Liver (tissue), 9 donors: ENCODE measurements around the gene FNBP1. TPM values are rescaled to one million over a fixed set of nuclear protein-coding genes. Genes with fewer than 3 reads are reported as not detected.
A peak's percentile ranks its signal among the peaks of the same experiment; 100 is the strongest.

Experiments used
- DNase-seq: peaks from one replicate; pipeline ENCODE4 v3.0.0-alpha.2; 2017; ENCODE audit warnings: low spot score
- H3K27ac ChIP-seq, 2 donors: one replicate each; pipeline ENCODE4 v1.7.0; 2013; ENCODE audit warnings: inconsistent platforms in 2 of 2, low read length in 2 of 2, control low read depth in 1 of 2, low read depth in 1 of 2, mild to moderate bottlenecking in 1 of 2
- H3K27me3 ChIP-seq, 4 donors: one replicate each; pipeline versions ENCODE4 v1.6.1 to v1.7.0; 2013; ENCODE audit warnings: low read length in 3 of 4, inconsistent platforms in 1 of 4, mild to moderate bottlenecking in 1 of 4, moderate library complexity in 1 of 4; ENCODE audit not compliant: control insufficient read depth in 4 of 4, insufficient read depth in 4 of 4
- H3K36me3 ChIP-seq, 4 donors: one replicate each; pipeline versions ENCODE4 v1.6.1 to v1.7.0; 2013; ENCODE audit warnings: low read length in 3 of 4, mild to moderate bottlenecking in 3 of 4, low read depth in 1 of 4, moderate library complexity in 1 of 4; ENCODE audit not compliant: control insufficient read depth in 4 of 4, insufficient read depth in 3 of 4
- H3K4me1 ChIP-seq, 4 donors: one replicate each; pipeline versions ENCODE4 v1.6.1 to v1.7.0; 2013; ENCODE audit warnings: low read length in 3 of 4, mild to moderate bottlenecking in 3 of 4, moderate library complexity in 1 of 4; ENCODE audit not compliant: control insufficient read depth in 4 of 4, insufficient read depth in 4 of 4
- H3K4me3 ChIP-seq, 3 donors: one replicate each; pipeline versions ENCODE4 v1.6.1 to v1.7.0; 2013; ENCODE audit warnings: low read length in 3 of 3, control low read depth in 1 of 3, low read depth in 1 of 3, mild to moderate bottlenecking in 1 of 3
- H3K9ac ChIP-seq, 2 donors: one replicate each; pipeline ENCODE4 v1.7.0; 2013; ENCODE audit warnings: low read length in 2 of 2, mild to moderate bottlenecking in 2 of 2, moderate library complexity in 2 of 2, control low read depth in 1 of 2, low read depth in 1 of 2
- H3K9me3 ChIP-seq, 4 donors: one replicate each; pipeline versions ENCODE4 v1.6.1 to v1.7.0; 2013; ENCODE audit warnings: low read length in 3 of 4; ENCODE audit not compliant: control insufficient read depth in 4 of 4
- EGR1 ChIP-seq, 2 donors: IDR thresholded peaks; 2 replicates each; pipeline ENCODE4 v1.6.1; 2016 to 2018; ENCODE audit warnings: antibody characterized with exemption in 2 of 2, low read depth in 2 of 2
- FOXA2 ChIP-seq: IDR thresholded peaks from 2 replicates; pipeline ENCODE4 v1.6.1; 2016; ENCODE audit warnings: antibody characterized with exemption
- GABPA ChIP-seq, 2 donors: IDR thresholded peaks in 1 of 2; conservative IDR thresholded peaks in 1 of 2; 2 replicates each; pipeline ENCODE4 v1.6.1; 2016; ENCODE audit warnings: antibody characterized with exemption in 2 of 2, mild to moderate bottlenecking in 1 of 2, moderate library complexity in 1 of 2
- HNF4A ChIP-seq, 2 donors: conservative IDR thresholded peaks; 2 replicates each; pipeline ENCODE4 v1.6.1; 2016; ENCODE audit warnings: antibody characterized with exemption in 2 of 2, mild to moderate bottlenecking in 2 of 2
- JUND ChIP-seq, 2 donors: IDR thresholded peaks; 2 replicates each; pipeline ENCODE4 v1.6.1; 2016; ENCODE audit warnings: antibody characterized with exemption in 2 of 2
- NR2F2 ChIP-seq: IDR thresholded peaks from 2 replicates; pipeline ENCODE4 v1.6.1; 2016; ENCODE audit warnings: antibody characterized with exemption
- RAD21 ChIP-seq, 2 donors: IDR thresholded peaks; 2 replicates each; pipeline ENCODE4 v1.6.1; 2016; ENCODE audit warnings: antibody characterized with exemption in 2 of 2, mild to moderate bottlenecking in 2 of 2
- RXRA ChIP-seq, 2 donors: IDR thresholded peaks; 2 replicates each; pipeline ENCODE4 v1.6.1; 2017 to 2018; ENCODE audit warnings: antibody characterized with exemption in 2 of 2, mild to moderate bottlenecking in 1 of 2
- SP1 ChIP-seq: IDR thresholded peaks from 2 replicates; pipeline ENCODE4 v1.6.1; 2018; ENCODE audit warnings: antibody characterized with exemption, mild to moderate bottlenecking
- TAF1 ChIP-seq: conservative IDR thresholded peaks from 2 replicates; pipeline ENCODE4 v1.6.1; 2016; ENCODE audit warnings: antibody characterized with exemption, mild to moderate bottlenecking
- YY1 ChIP-seq: IDR thresholded peaks from 2 replicates; pipeline ENCODE4 v1.6.1; 2016; ENCODE audit warnings: antibody characterized with exemption, mild to moderate bottlenecking
- WGBS: extraction: QIAGEN DNeasy Blood & Tissue Kit; methylation state at CpG from one replicate; pipeline ENCODE4 v1.1.7; 2013; 5-methylcytosine and 5-hydroxymethylcytosine counted together
- polyA plus RNA-seq, 2 donors: library from polyadenylated mRNA; stranded (reverse) in 1 of 2; unstranded in 1 of 2; fragments of 200-250 nt in 1 of 2; fragments of >200 nt in 1 of 2; fragmentation: Nextera tagmentation in 1 of 2; extraction: Ambion mirVana in 1 of 2; gene quantifications; one replicate each; pipeline versions ENCODE4 v1.2.1 to v1.2.3, GENCODE V29; 2013 to 2015
- total RNA-seq, 2 donors: library from RNA; depleted of rRNA; stranded (reverse); fragments of >200 nt; gene quantifications; one replicate each; pipeline ENCODE4 v1.2.3, GENCODE V29; 2014
- TF ChIP-seq, protein P1 (sequence below): IDR thresholded peaks from 2 replicates; pipeline ENCODE4 v1.6.1; 2016; ENCODE audit warnings: antibody characterized with exemption, mild to moderate bottlenecking
- TF ChIP-seq, protein P2 (sequence below): IDR thresholded peaks from 2 replicates; pipeline ENCODE4 v1.6.1; 2016; ENCODE audit warnings: antibody characterized with exemption
- TF ChIP-seq, protein P3 (sequence below): IDR thresholded peaks from 2 replicates; pipeline ENCODE4 v1.6.1; 2016; ENCODE audit warnings: antibody characterized with exemption
- TF ChIP-seq, protein P4 (sequence below): fragments of 150-350 bp; IDR thresholded peaks from 2 replicates; pipeline ENCODE4 v1.5.1; 2017; ENCODE audit warnings: improper control_type of control experiment, low read depth, low read length; ENCODE audit not compliant: missing input control
- donor health status: healthy.
- donor health status: healthy.
- donor health status: healthy.
- donor health status: healthy.
- donor health status: healthy.

Gene FNBP1
- total and polyA plus RNA-seq, 4 donors: 6.6 to 15.6 (median 12.3) TPM

DNA sequence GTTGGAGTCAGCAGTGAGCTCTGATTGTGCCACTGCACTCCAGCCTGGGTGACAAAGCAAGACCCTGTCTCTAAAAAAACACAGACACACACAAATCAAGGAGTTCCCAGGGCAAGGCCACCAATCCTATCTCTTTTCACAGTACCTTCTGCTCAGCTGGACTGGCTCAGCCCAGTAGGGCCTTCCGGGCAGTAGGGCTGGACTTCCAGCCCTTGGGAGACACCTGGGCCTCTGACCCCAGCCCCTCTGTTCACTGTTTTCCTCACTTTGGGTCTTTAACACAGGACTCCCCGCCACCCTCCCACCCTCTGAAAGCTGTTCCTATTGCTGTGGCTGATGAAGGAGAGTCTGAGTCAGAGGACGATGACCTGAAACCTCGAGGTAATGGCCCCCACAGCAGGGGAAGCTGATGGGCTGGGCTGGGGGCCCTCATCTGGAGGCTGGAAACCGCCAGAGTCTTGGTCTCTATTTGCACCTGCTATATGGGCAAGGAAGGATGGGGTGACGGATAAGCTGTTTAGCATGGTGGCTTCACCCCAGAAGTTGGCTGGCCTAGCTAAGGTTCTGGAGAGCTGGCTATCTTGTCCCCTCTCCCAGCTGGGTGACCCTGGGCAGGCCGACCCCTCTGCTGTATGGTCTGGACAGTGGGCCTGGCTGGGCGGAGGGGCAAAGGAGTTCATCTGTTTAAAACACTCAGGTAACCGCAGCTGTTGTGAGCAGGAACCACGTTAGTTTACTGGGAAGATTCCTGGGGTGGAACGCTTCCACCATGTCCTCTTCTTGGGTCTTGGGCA is 182.1 kb downstream of the FNBP1 start:
- Histone ChIP-seq H3K27me3 (no peaks in the 10 kb centered on the region), H3K27ac (no peak overlapping the region), H3K4me3 (no peak overlapping the region), H3K36me3 (peaks cover 13 to 55% (median 25%) of the 10 kb centered on the region in 4 donors), H3K4me1 (peaks cover 0 to 3% (median 0%) of the 10 kb centered on the region in 4 donors), H3K9ac (no peak overlapping the region), H3K9me3 (no peaks in the 10 kb centered on the region)
- peak; percentile 32 for DNase-seq
- TF ChIP-seq SP1: no peak
- no peak for TF ChIP-seq EGR1 (IDR thresholded peaks at IDR 0.05; ENCODE audit: low read depth in 2 of 2)
- no peak for TF ChIP-seq YY1
- no peak for TF ChIP-seq NR2F2
- WGBS: 75% methylated on average over 11 of the region's 11 CpGs

DNA sequence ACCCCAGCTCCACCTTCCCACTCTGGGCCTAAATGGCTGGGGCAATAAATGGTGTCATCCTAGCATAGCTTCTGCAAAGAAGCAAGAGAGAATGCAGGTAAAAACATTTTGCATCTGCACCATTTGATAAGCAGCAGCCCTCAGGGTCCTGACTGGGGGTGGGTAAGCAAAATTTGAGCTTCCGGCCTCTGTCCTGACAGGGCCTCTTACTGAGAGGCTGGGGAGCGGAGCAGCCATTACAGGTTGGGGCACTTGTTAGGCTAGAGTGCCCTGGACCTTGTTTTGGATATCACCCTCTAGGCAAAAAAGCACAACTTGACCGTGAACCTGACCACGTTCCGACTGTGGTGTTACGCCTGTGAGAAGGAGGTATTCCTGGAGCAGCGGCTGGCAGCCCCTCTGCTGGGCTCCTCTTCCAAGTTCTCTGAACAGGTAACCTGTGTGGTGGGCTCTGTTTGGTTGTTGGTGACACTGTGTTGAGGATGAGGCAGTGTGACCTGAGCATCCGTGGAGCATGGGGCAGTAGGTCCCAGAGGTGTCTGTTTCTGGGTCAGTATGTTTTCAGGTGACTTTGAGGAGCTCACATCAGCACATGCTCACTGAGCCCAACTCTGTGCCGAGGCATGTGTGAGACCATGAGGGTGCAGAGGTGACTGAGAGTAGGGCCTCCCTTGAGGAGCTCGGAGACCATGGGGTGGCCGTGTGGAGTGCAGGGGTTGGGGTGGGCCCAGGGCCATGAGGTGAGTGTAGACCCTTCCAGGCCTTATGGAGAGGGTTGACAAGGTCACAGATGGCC is 184.6 kb downstream of the FNBP1 start:
- Histone ChIP-seq H3K27ac (no peak overlapping the region), H3K9me3 (no peaks in the 10 kb centered on the region), H3K4me3 (no peak overlapping the region), H3K9ac (no peak overlapping the region), H3K4me1 (peaks cover 0 to 3% (median 0%) of the 10 kb centered on the region in 4 donors), H3K27me3 (no peaks in the 10 kb centered on the region), H3K36me3 (peaks cover 12 to 62% (median 26%) of the 10 kb centered on the region in 4 donors)
- TF ChIP-seq FOXA2: no peak
- TF ChIP-seq YY1: no peak
- TF ChIP-seq RXRA (IDR thresholded peaks at IDR 0.05): no peak
- TF ChIP-seq, protein P1, sequence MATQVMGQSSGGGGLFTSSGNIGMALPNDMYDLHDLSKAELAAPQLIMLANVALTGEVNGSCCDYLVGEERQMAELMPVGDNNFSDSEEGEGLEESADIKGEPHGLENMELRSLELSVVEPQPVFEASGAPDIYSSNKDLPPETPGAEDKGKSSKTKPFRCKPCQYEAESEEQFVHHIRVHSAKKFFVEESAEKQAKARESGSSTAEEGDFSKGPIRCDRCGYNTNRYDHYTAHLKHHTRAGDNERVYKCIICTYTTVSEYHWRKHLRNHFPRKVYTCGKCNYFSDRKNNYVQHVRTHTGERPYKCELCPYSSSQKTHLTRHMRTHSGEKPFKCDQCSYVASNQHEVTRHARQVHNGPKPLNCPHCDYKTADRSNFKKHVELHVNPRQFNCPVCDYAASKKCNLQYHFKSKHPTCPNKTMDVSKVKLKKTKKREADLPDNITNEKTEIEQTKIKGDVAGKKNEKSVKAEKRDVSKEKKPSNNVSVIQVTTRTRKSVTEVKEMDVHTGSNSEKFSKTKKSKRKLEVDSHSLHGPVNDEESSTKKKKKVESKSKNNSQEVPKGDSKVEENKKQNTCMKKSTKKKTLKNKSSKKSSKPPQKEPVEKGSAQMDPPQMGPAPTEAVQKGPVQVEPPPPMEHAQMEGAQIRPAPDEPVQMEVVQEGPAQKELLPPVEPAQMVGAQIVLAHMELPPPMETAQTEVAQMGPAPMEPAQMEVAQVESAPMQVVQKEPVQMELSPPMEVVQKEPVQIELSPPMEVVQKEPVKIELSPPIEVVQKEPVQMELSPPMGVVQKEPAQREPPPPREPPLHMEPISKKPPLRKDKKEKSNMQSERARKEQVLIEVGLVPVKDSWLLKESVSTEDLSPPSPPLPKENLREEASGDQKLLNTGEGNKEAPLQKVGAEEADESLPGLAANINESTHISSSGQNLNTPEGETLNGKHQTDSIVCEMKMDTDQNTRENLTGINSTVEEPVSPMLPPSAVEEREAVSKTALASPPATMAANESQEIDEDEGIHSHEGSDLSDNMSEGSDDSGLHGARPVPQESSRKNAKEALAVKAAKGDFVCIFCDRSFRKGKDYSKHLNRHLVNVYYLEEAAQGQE: no peak
- TF ChIP-seq, protein P2, sequence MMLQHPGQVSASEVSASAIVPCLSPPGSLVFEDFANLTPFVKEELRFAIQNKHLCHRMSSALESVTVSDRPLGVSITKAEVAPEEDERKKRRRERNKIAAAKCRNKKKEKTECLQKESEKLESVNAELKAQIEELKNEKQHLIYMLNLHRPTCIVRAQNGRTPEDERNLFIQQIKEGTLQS: no peak
- TF ChIP-seq, protein P3, sequence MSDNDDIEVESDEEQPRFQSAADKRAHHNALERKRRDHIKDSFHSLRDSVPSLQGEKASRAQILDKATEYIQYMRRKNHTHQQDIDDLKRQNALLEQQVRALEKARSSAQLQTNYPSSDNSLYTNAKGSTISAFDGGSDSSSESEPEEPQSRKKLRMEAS: no peak
- TF ChIP-seq GABPA (IDR thresholded peaks at IDR 0.05 in 1 of 2, conservative IDR thresholded peaks at IDR 0.05 in 1 of 2): no peak
- no peak for TF ChIP-seq EGR1 (IDR thresholded peaks at IDR 0.05; ENCODE audit: low read depth in 2 of 2)
- TF ChIP-seq TAF1: no peak
- TF ChIP-seq HNF4A (conservative IDR thresholded peaks at IDR 0.05): no peak
- no peak for TF ChIP-seq RAD21 (IDR thresholded peaks at IDR 0.05)
- TF ChIP-seq JUND (IDR thresholded peaks at IDR 0.05): no peak
- TF ChIP-seq SP1: no peak
- TF ChIP-seq, protein P4, sequence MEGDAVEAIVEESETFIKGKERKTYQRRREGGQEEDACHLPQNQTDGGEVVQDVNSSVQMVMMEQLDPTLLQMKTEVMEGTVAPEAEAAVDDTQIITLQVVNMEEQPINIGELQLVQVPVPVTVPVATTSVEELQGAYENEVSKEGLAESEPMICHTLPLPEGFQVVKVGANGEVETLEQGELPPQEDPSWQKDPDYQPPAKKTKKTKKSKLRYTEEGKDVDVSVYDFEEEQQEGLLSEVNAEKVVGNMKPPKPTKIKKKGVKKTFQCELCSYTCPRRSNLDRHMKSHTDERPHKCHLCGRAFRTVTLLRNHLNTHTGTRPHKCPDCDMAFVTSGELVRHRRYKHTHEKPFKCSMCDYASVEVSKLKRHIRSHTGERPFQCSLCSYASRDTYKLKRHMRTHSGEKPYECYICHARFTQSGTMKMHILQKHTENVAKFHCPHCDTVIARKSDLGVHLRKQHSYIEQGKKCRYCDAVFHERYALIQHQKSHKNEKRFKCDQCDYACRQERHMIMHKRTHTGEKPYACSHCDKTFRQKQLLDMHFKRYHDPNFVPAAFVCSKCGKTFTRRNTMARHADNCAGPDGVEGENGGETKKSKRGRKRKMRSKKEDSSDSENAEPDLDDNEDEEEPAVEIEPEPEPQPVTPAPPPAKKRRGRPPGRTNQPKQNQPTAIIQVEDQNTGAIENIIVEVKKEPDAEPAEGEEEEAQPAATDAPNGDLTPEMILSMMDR: no peak
- peak; percentile 29 for DNase-seq
- WGBS: 89% methylated on average over 11 of the region's 11 CpGs
